GM12872 (cell line): ENCODE measurements around the gene CDH4.

Experiments used
- TF ChIP-seq, protein P1 (sequence below): IDR thresholded peaks from 3 replicates; pipeline ENCODE4 v1.5.1; 2011; ENCODE audit warnings: low read depth, mild to moderate bottlenecking, low read length, moderate library complexity; ENCODE audit not compliant: insufficient read depth

Gene CDH4

DNA sequence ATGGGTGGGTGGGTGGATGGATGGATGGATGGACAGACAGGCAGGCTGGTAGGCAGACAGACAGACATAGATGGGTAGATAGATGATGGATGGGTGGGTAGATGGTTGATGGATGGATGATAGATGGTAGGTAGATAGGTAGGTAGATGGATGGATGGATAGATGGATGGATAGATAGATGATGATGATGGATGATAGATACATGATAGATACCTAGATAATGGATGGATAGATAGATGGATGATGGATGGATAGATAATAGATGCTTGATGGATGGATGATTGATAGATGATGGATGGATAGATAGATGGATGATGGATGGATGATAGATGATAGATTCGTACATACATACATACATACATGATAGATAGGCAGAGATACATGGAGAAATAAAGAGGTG is 368.1 kb downstream of the CDH4 start:
- TF ChIP-seq, protein P1, sequence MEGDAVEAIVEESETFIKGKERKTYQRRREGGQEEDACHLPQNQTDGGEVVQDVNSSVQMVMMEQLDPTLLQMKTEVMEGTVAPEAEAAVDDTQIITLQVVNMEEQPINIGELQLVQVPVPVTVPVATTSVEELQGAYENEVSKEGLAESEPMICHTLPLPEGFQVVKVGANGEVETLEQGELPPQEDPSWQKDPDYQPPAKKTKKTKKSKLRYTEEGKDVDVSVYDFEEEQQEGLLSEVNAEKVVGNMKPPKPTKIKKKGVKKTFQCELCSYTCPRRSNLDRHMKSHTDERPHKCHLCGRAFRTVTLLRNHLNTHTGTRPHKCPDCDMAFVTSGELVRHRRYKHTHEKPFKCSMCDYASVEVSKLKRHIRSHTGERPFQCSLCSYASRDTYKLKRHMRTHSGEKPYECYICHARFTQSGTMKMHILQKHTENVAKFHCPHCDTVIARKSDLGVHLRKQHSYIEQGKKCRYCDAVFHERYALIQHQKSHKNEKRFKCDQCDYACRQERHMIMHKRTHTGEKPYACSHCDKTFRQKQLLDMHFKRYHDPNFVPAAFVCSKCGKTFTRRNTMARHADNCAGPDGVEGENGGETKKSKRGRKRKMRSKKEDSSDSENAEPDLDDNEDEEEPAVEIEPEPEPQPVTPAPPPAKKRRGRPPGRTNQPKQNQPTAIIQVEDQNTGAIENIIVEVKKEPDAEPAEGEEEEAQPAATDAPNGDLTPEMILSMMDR: no peak

GRCh38 chr20:61621035-61621730 is 369.1 kb downstream of the CDH4 start:
- TF ChIP-seq, protein P1: no peak

GRCh38 chr20:61621852-61622251 is 369.8 kb downstream of the CDH4 start:
- TF ChIP-seq, protein P1: no peak

GRCh38 chr20:61623451-61623850 is 371.4 kb downstream of the CDH4 start:
- TF ChIP-seq, protein P1: no peak

DNA sequence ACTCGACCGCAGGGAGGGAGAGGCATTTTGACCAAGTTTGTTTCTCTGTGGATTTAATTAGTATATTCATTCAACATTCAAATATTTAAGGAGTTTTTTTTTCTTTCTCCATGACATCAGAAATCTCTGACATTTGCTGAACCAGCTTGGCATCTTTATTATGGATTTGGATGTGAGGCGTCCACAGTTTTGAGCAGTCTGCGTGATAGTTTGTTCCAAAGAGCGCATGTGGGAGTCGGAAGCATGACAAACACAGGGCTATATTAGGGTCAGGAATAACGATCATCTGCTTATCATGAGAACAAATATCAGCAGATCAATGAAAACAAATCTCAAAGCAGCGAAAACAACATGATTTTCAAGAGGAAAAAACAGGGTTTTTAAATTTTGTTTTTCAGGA is 373.2 kb downstream of the CDH4 start:
- TF ChIP-seq, protein P1: no peak

- TF ChIP-seq, protein P1: no peak
Measured at GRCh38 chr20:61626412-61626811, 374.4 kb downstream of the CDH4 start.

DNA sequence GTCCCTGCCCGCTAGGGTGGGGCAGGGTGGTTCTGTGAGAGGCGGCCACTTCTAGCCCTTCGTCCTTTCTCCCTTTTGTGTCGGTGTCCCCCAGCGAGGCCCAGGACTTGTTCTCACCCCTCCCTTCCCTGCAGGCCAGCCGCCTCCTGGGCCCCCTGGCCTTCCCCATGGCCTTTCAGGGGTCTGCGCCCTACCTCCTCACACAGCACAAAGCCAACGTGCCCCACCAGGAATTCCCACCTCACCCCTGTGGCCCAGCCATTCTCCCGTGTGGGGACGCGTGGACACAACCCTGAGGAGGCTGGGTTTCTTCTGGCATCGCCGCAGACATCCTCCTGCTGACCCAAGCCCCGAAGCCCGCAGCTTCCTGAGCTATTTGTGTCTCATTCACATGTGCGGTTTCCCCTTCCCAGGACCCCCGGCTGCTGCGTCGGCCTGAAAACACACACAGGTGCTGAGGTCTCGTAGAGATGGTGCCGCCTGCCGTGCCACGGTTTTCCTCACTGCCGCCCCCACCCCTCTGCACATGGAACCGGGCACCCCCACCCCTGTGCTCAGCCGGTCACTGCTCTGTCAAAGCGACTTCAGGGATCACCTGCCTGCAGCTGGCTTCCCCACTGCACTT is 375.8 kb downstream of the CDH4 start:
- TF ChIP-seq, protein P1: no peak
